ENCODE results near the gene C6orf89. TPM values are rescaled to one million over a fixed set of nuclear protein-coding genes. Genes with fewer than 3 reads are reported as not detected.
A peak's percentile ranks its signal among the peaks of the same experiment; 100 is the strongest.

C6orf89 gene
- total RNA-seq, 4 donors from 2014 or later = 25.6 to 39.1 (median 28.9) TPM

- TF ChIP-seq POLR2A (IDR thresholded peaks at IDR 0.05) (no peak), CTCF (IDR thresholded peaks at IDR 0.05) (no peak)
- Histone ChIP-seq H3K27me3 (no peaks in the 10 kb centered on the region), H3K9me3 (no peaks in the 10 kb centered on the region), H3K36me3 (no peaks in the 10 kb centered on the region), H3K4me3 (no peak overlapping the region), H3K4me1 (peaks cover 0 to 19% (median 5%) of the 10 kb centered on the region in 4 donors), H3K27ac (no peak overlapping the region)
- DNase-seq = no peak
Measured at GRCh38 chr6:36873115-36873514, 12.6 kb upstream of the C6orf89 start.

GRCh38 chr6:36873612-36874442, 11.9 kb upstream of the C6orf89 start:
- no peak for DNase-seq
- Histone ChIP-seq H3K4me1 (peaks cover 0 to 19% (median 5%) of the 10 kb centered on the region in 4 donors), H3K4me3 (peak overlapping the region; percentile 75 to 98 (median 92)), H3K9me3 (no peaks in the 10 kb centered on the region), H3K27ac (peak overlapping the region; percentile 85 to 90 (median 88)), H3K27me3 (no peaks in the 10 kb centered on the region), H3K36me3 (no peaks in the 10 kb centered on the region)
- TF ChIP-seq CTCF (IDR thresholded peaks at IDR 0.05) (peak in 2 of 6 experiments; percentile 10 to 23), POLR2A (IDR thresholded peaks at IDR 0.05) (no peak)

- DNase-seq = peak; percentile 78 to 91 (median 87)
- Histone ChIP-seq H3K27ac (peak within 1 kb of the TSS; percentile 85 to 90 (median 88)), H3K4me1 (peaks cover 0 to 19% (median 5%) of the 10 kb centered on the region in 4 donors), H3K9me3 (no peaks in the 10 kb centered on the region), H3K27me3 (no peaks in the 10 kb centered on the region), H3K36me3 (no peaks in the 10 kb centered on the region), H3K4me3 (peak within 1 kb of the TSS; percentile 75 to 98 (median 92))
- TF ChIP-seq CTCF (IDR thresholded peaks at IDR 0.05) = peak in 2 of 6 experiments; percentile 2 to 10
- TF ChIP-seq POLR2A (IDR thresholded peaks at IDR 0.05) = peak in 1 of 2 donors; percentile 24
Measured at GRCh38 chr6:36874443-36875249, 11.1 kb upstream of the C6orf89 start, which contains the start of gene PPIL1. Gene PPIL1 (minus strand): TSS chr6:36874803. CDS start chr6:36874772, 31 bp downstream.

DNA sequence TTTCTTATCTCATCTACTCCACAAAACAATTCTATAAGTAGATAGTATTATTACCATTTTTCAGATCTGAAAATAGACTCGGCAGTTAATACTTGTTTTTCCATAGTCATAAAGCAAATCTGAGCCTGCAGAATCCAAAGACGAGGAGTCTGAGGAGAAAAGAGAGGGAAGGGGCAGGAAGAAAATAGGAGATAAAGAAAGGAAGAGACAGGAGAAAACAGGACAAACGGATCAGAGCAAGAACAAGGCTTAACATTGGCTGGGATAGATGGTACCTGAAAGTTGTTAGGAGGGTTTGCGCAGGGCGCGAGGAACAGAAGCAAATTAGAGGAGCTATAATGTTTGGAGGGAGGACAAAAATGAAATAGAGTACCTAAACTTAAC, 10.5 kb upstream of the C6orf89 start:
- Histone ChIP-seq H3K4me1 (peaks cover 0 to 19% (median 5%) of the 10 kb centered on the region in 4 donors), H3K4me3 (peak overlapping the region; percentile 75 to 98 (median 92)), H3K36me3 (no peaks in the 10 kb centered on the region), H3K27me3 (no peaks in the 10 kb centered on the region), H3K9me3 (no peaks in the 10 kb centered on the region), H3K27ac (peak overlapping the region; percentile 85 to 90 (median 88))
- no peak for TF ChIP-seq CTCF (IDR thresholded peaks at IDR 0.05)
- TF ChIP-seq POLR2A (IDR thresholded peaks at IDR 0.05) = no peak
- DNase-seq = no peak

GRCh38 chr6:36884610-36885009, 1.1 kb upstream of the C6orf89 start:
- DNase-seq = no peak
- peaks cover 0 to 3% (median 0%) of the 10 kb centered on the region in 4 donors for H3K4me1 ChIP-seq
- no peaks in the 10 kb centered on the region for H3K9me3 ChIP-seq
- no peak overlapping the region for H3K27ac ChIP-seq
- H3K27me3 ChIP-seq = no peaks in the 10 kb centered on the region
- no peaks in the 10 kb centered on the region for H3K36me3 ChIP-seq
- no peak for TF ChIP-seq CTCF (IDR thresholded peaks at IDR 0.05)
- TF ChIP-seq POLR2A (IDR thresholded peaks at IDR 0.05) = no peak
- no peak overlapping the region for H3K4me3 ChIP-seq

Data from Peyer's patch (tissue), 4 donors.